ENCODE data around the gene NOC4L. TPM values are rescaled to one million over a fixed set of nuclear protein-coding genes. Genes with fewer than 3 reads are reported as not detected.

NOC4L gene
- total and polyA plus RNA-seq, 2 donors (not counting 3 experiments of a cell fraction or from before 2014, with no cell fraction given), result 19.4 to 29.4 TPM

- no peak for DNase-seq (ENCODE audit: low read depth, low spot score)
- no peaks in the 10 kb centered on the region for H3K79me2 ChIP-seq (ENCODE audit: control insufficient read depth, insufficient read depth, low read length)
- no peaks in the 10 kb centered on the region for H3K9me1 ChIP-seq (replicated peaks; ENCODE audit: control insufficient read depth, extremely low read depth, insufficient read depth, low read length)
- dilution Hi-C loops (cut with MboI; ENCODE audit: extremely low pct_ligation_motif_present, low sequenced_read_pairs) (no loop called here), intact Hi-C loops (cut with micrococcal nuclease) (no loop called here)
- TF ChIP-seq CTCF (IDR thresholded peaks at IDR 0.05; ENCODE audit: extremely low read depth in 1 of 2, insufficient read depth in 1 of 2, low read depth in 1 of 2, low read length in 2 of 2) (no peak), EZH2 (IDR thresholded peaks at IDR 0.05; ENCODE audit: borderline replicate concordance, low read depth, low read length, severe bottlenecking) (no peak), POLR2A (IDR thresholded peaks at IDR 0.05; ENCODE audit: low read depth, low read length) (no peak), FOS (IDR thresholded peaks at IDR 0.05; ENCODE audit: borderline replicate concordance, insufficient read depth, low read length) (no peak), MAX (IDR thresholded peaks at IDR 0.05; ENCODE audit: insufficient read depth, insufficient read length) (no peak), POLR2AphosphoS5 (IDR thresholded peaks at IDR 0.05; ENCODE audit: insufficient read depth, low read depth, low read length) (no peak), GATA2 (IDR thresholded peaks at IDR 0.05; ENCODE audit: insufficient read depth, insufficient read length, low read depth, low read length) (no peak), MYC (IDR thresholded peaks at IDR 0.05; ENCODE audit: low read depth, low read length) (no peak), JUN (IDR thresholded peaks at IDR 0.05; ENCODE audit: borderline replicate concordance, insufficient read depth, insufficient read length, low read depth) (no peak)
- H3K9me3 ChIP-seq (replicated peaks; ENCODE audit: control insufficient read depth, insufficient read depth, low read length), result no peaks in the 10 kb centered on the region
- H3K4me2 ChIP-seq (ENCODE audit: insufficient read depth, low read length), result no peak overlapping the region
- no peaks in the 10 kb centered on the region for H3K36me3 ChIP-seq (ENCODE audit: control insufficient read depth in 2 of 2, extremely low read depth in 1 of 2, insufficient read depth in 2 of 2, low read length in 2 of 2)
- no peak overlapping the region for H3K4me3 ChIP-seq (replicated peaks in 1 of 3; ENCODE audit: insufficient read depth in 1 of 3, low read depth in 1 of 3, low read length in 3 of 3)
- no peak overlapping the region for H3K9ac ChIP-seq (replicated peaks; ENCODE audit: extremely low read depth, insufficient read depth, low read length)
- CTCF ChIA-PET, result no interaction called here
- POLR2A ChIA-PET, result no interaction called here
- no peak overlapping the region for H2AFZ ChIP-seq (ENCODE audit: low read depth, low read length)
- BruUV-seq (replicated peaks), result no TSS peak
- no peak for FAIRE-seq
- H4K20me1 ChIP-seq (replicated peaks; ENCODE audit: control insufficient read depth, extremely low read depth, insufficient read depth, low read length), result no peaks in the 10 kb centered on the region
- H3K27me3 ChIP-seq (ENCODE audit: control insufficient read depth in 2 of 2, insufficient read depth in 2 of 2, low read length in 2 of 2), result peaks cover 8 to 15% of the 10 kb centered on the region in 2 experiments
- H3K27ac ChIP-seq (ENCODE audit: insufficient read depth, low read depth, low read length), result no peak overlapping the region
- no peaks in the 10 kb centered on the region for H3K4me1 ChIP-seq (ENCODE audit: control insufficient read depth, extremely low read depth, insufficient read depth, low read length)
These were observed 56.5 kb downstream of the NOC4L start for GRCh38 chr12:132200800-132201199.
